HepG2 (cell line): ENCODE data around the gene POGLUT2. TPM values are rescaled to one million over a fixed set of nuclear protein-coding genes. Genes with fewer than 3 reads are reported as not detected.
A peak's percentile ranks its signal among the peaks of the same experiment; 100 is the strongest.

Experiments used
- ATAC-seq: fragments of 200-7000 bp; cut with Tn5 transposase; 3 replicates; pipeline ENCODE4 v1.9.1; 2020; ENCODE audit warnings: mild to moderate bottlenecking, moderate library complexity
- BruUV-seq: library from RNA; stranded (reverse); fragments of 400-500 nt; replicated peaks from 2 replicates; lab custom pipeline; 2021; lab: Mats Ljungman, UMichigan
- CTCF ChIA-PET: fragments of 300-600 bp; formaldehyde crosslinking; extraction: SDS; loops from one replicate; lab custom pipeline; 2021; ENCODE audit warnings: low total read pairs, inconsistent platforms, low intra/inter-chr PET ratio; lab: Yijun Ruan, JAX
- POLR2A ChIA-PET: fragments of 350-600 bp; sonication (Branson Sonifier 250); formaldehyde crosslinking; loops from one replicate; lab custom pipeline; 2020; ENCODE audit warnings: antibody characterized with exemption, inconsistent platforms; lab: Yijun Ruan, JAX
- DNase-seq: peaks from one replicate; pipeline ENCODE4 v3.0.0-alpha.2; 2015; ENCODE audit warnings: low spot score
- FAIRE-seq: peaks from 3 replicates; lab custom pipeline; 2011; peaks lifted over from hg19 to GRCh38; lab: Jason Lieb, UNC
- H2AFZ ChIP-seq: one replicate; pipeline ENCODE4 v1.6.1; 2011; ENCODE audit warnings: low read length, inconsistent platforms
- H3K27ac ChIP-seq: fragments of 300-600 bp; 3 replicates; pipeline ENCODE4 v1.8.0; 2011; ENCODE audit warnings: mixed run types, mild to moderate bottlenecking, mixed read lengths, low read length, inconsistent platforms; ENCODE audit not compliant: insufficient read depth; ENCODE audit errors: extremely low read length
- H3K27me3 ChIP-seq, 2 experiments: fragments of 200-600 bp in 1 of 2; 2 replicates in 1 of 2; 3 replicates in 1 of 2; pipeline versions ENCODE4 v1.6.0 to v1.8.0; 2011; ENCODE audit warnings: low read length in 2 of 2, mild to moderate bottlenecking in 2 of 2, moderate library complexity in 2 of 2, inconsistent platforms in 1 of 2; ENCODE audit not compliant: insufficient read depth in 2 of 2, control insufficient read depth in 1 of 2
- H3K36me3 ChIP-seq, 2 experiments: fragments of 200-600 bp in 1 of 2; replicated peaks in 1 of 2; 2 replicates in 1 of 2; 3 replicates in 1 of 2; pipeline versions ENCODE4 v1.5.1 to v1.8.0; 2011; ENCODE audit warnings: low read length in 2 of 2, inconsistent platforms in 1 of 2; ENCODE audit not compliant: insufficient read depth in 2 of 2, control insufficient read depth in 1 of 2
- H3K4me1 ChIP-seq: 2 replicates; pipeline ENCODE4 v1.5.1; 2012; ENCODE audit warnings: low read length, inconsistent platforms; ENCODE audit not compliant: insufficient read depth
- H3K4me2 ChIP-seq: 2 replicates; pipeline ENCODE4 v1.6.0; 2011; ENCODE audit warnings: low read depth, low read length, inconsistent platforms
- H3K4me3 ChIP-seq, 3 experiments: fragments of 200-600 bp in 1 of 3; sonication (generic), shearing (Covaris generic) in 1 of 3; replicated peaks in 1 of 3; 2 replicates each; pipeline ENCODE4 v1.5.1; 2011 to 2016; ENCODE audit warnings: low read length in 3 of 3, inconsistent platforms in 2 of 3, low read depth in 2 of 3, mild to moderate bottlenecking in 2 of 3, control low read depth in 1 of 3, mixed read lengths in 1 of 3; ENCODE audit not compliant: insufficient read depth in 1 of 3
- H3K79me2 ChIP-seq: one replicate; pipeline ENCODE4 v1.6.1; 2011; ENCODE audit warnings: low read length, inconsistent platforms; ENCODE audit not compliant: insufficient read depth
- H3K9ac ChIP-seq: 2 replicates; pipeline ENCODE4 v1.6.0; 2011; ENCODE audit warnings: mild to moderate bottlenecking, low read depth, low read length, inconsistent platforms; ENCODE audit not compliant: insufficient read depth
- H3K9me3 ChIP-seq: 2 replicates; pipeline ENCODE4 v1.5.1; 2012; ENCODE audit warnings: mild to moderate bottlenecking, low read length
- H4K20me1 ChIP-seq: 2 replicates; pipeline ENCODE4 v1.6.0; 2011; ENCODE audit warnings: inconsistent platforms, mild to moderate bottlenecking, low read length, moderate library complexity; ENCODE audit not compliant: insufficient read depth
- ASH2L ChIP-seq: fragments of 300-600, 200-600 bp; sonication (generic); IDR thresholded peaks from 2 replicates; pipeline ENCODE4 v1.7.0; 2017; ENCODE audit warnings: low read depth, mild to moderate bottlenecking, moderate library complexity, mixed read lengths, low read length; ENCODE audit not compliant: insufficient read length
- CEBPB ChIP-seq: IDR thresholded peaks from 2 replicates; pipeline ENCODE4 v1.6.1; 2011; ENCODE audit warnings: low read depth, low read length, improper control_type of control experiment, borderline replicate concordance
- HMG20A ChIP-seq: IDR thresholded peaks from 2 replicates; pipeline ENCODE4 v1.6.1; 2016; ENCODE audit warnings: borderline replicate concordance
- KAT8 ChIP-seq: IDR thresholded peaks from 2 replicates; pipeline ENCODE4 v1.6.1; 2016; ENCODE audit warnings: missing genetic modification reagents, missing compliant biosample characterization
- KLF9 ChIP-seq: IDR thresholded peaks from 2 replicates; pipeline ENCODE4 v1.6.1; 2016; ENCODE audit warnings: low read depth
- NBN ChIP-seq: fragments of 450-650 bp; conservative IDR thresholded peaks from 2 replicates; pipeline ENCODE4 v1.6.1; 2017
- SP5 ChIP-seq: IDR thresholded peaks from 2 replicates; pipeline ENCODE4 v1.6.1; 2016; ENCODE audit warnings: low read depth, borderline replicate concordance
- TAF1 ChIP-seq: sonication (generic); formaldehyde crosslinking; IDR thresholded peaks from 2 replicates; pipeline ENCODE4 v1.4.0; 2020; ENCODE audit warnings: missing genetic modification reagents
- ZBED4 ChIP-seq: sonication (generic); formaldehyde crosslinking; IDR thresholded peaks from 2 replicates; pipeline ENCODE4 v1.4.0; 2020; ENCODE audit warnings: missing genetic modification reagents, borderline replicate concordance
- ZC3H13 ChIP-seq: sonication (generic); formaldehyde crosslinking; IDR thresholded peaks from 2 replicates; pipeline ENCODE4 v1.8.1; 2023; ENCODE audit warnings: mild to moderate bottlenecking, missing genetic modification reagents, moderate library complexity
- ZFYVE20 ChIP-seq: sonication (generic); formaldehyde crosslinking; IDR thresholded peaks from 2 replicates; pipeline ENCODE4 v1.8.0; 2023; ENCODE audit warnings: low read depth, mild to moderate bottlenecking, moderate library complexity, missing genetic modification reagents, borderline replicate concordance
- ZNF138 ChIP-seq: sonication (generic); formaldehyde crosslinking; IDR thresholded peaks from 2 replicates; pipeline ENCODE4 v1.5.0; 2020; ENCODE audit warnings: mild to moderate bottlenecking, low read depth, missing genetic modification reagents
- ZNF331 ChIP-seq: sonication (generic); formaldehyde crosslinking; IDR thresholded peaks from 2 replicates; pipeline ENCODE4 v1.4.0; 2020; ENCODE audit warnings: missing genetic modification reagents
- ZNF768 ChIP-seq: sonication (generic); formaldehyde crosslinking; IDR thresholded peaks from 2 replicates; pipeline ENCODE4 v1.4.0; 2020; ENCODE audit warnings: missing genetic modification reagents
- WGBS: methylation state at CpG from one replicate; pipeline ENCODE4 v1.1.6; 2017; ENCODE audit warnings: low lambda C conversion rate; 5-methylcytosine and 5-hydroxymethylcytosine counted together
- in situ Hi-C: cut with HindIII; loops from 2 replicates; pipeline ENCODE4 v1.10.0; 2017; ENCODE audit warnings: low pct_unique_long_range_greater_than_20kb; ENCODE audit not compliant: extremely low pct_ligation_motif_present
- intact Hi-C: fragments of 100-400 bp; cut with micrococcal nuclease; formaldehyde crosslinking; loops from one replicate; pipeline ENCODE4 v1.10.0; 2022; ENCODE audit not compliant: unreplicated experiment
- polyA plus RNA-seq, 8 experiments: library from polyadenylated mRNA; depleted of rRNA in 3 of 8; stranded (reverse) in 7 of 8; unstranded in 1 of 8; fragments of >200 nt; fragmentation: Illumina TruSeq in 4 of 8; extraction: Trizol in 4 of 8; gene quantifications; 2 replicates each; pipeline versions ENCODE4 v1.2.1 to v1.2.3, GENCODE V29; 2011 to 2016; ENCODE audit warnings: low read depth in 4 of 8, missing spikeins in 1 of 8, mixed read lengths in 1 of 8; ENCODE audit not compliant: insufficient read depth in 1 of 8
- total RNA-seq, 5 experiments: library from RNA; depleted of rRNA; stranded (reverse); fragments of >200 nt; fragmentation: Illumina TruSeq; extraction: Trizol; gene quantifications; 2 replicates each; pipeline ENCODE4 v1.2.3, GENCODE V29; 2016; ENCODE audit warnings: low read depth in 1 of 5
- TF ChIP-seq, protein P1 (sequence below), 2 experiments: sonication (generic) in 1 of 2; formaldehyde crosslinking in 1 of 2; IDR thresholded peaks; 2 replicates each; pipeline versions ENCODE4 v1.4.0 to v1.6.1; 2018 to 2020; ENCODE audit warnings: missing genetic modification reagents in 2 of 2, borderline replicate concordance in 1 of 2, low read depth in 1 of 2, mild to moderate bottlenecking in 1 of 2, missing biosample characterization in 1 of 2

POGLUT2 gene
- total and polyA plus RNA-seq, 2 of the 13 experiments (the other 11 are each of a cell fraction or from before 2014, with no cell fraction given), result 18.0 to 26.1 TPM

GRCh38 chr13:102839462-102839861 lies 40.7 kb upstream of the POGLUT2 start:
- BruUV-seq, result no TSS peak
- Histone ChIP-seq H3K4me2 (no peak overlapping the region), H3K4me3 (no peak overlapping the region), H3K9me3 (no peaks in the 10 kb centered on the region), H2AFZ (no peak overlapping the region), H3K27me3 (no peaks in the 10 kb centered on the region), H3K4me1 (peaks cover under 1% of the 10 kb centered on the region; the same call in 1 of the 2 replicates), H3K79me2 (no peaks in the 10 kb centered on the region), H4K20me1 (no peaks in the 10 kb centered on the region), H3K9ac (no peak overlapping the region), H3K36me3 (peaks cover 0 to 28% of the 10 kb centered on the region in 2 experiments; a peak in 2 of 5 replicates), H3K27ac (no peak overlapping the region)
- intact Hi-C loops (no loop called here), in situ Hi-C loops (no loop called here)
- CTCF ChIA-PET, result no interaction called here
- TF ChIP-seq ZNF138 (no peak), CEBPB (peak; percentile 27; the same call in 1 of the 2 replicates)
- 98% methylated on average over 5 of the region's 5 CpGs for WGBS
- FAIRE-seq (no peak), DNase-seq (no peak), ATAC-seq (no peak)
- POLR2A ChIA-PET, result no interaction called here

GRCh38 chr13:102838982-102839381 lies 40.2 kb upstream of the POGLUT2 start:
- no peaks in the 10 kb centered on the region for H3K4me1 ChIP-seq
- no TSS peak for BruUV-seq
- H3K27ac ChIP-seq, result no peak overlapping the region
- no peaks in the 10 kb centered on the region for H3K27me3 ChIP-seq
- ATAC-seq (no peak), DNase-seq (no peak), FAIRE-seq (no peak)
- ChIA-PET POLR2A (no interaction called here), CTCF (no interaction called here)
- H2AFZ ChIP-seq, result no peak overlapping the region
- H3K79me2 ChIP-seq, result no peaks in the 10 kb centered on the region
- WGBS, result 48% methylated on average over 4 of the region's 4 CpGs
- no peaks in the 10 kb centered on the region for H3K9me3 ChIP-seq
- H3K36me3 ChIP-seq, result peaks cover 0 to 31% of the 10 kb centered on the region in 2 experiments; a peak in 2 of 5 replicates
- intact Hi-C loops (no loop called here), in situ Hi-C loops (no loop called here)
- H3K4me2 ChIP-seq, result no peak overlapping the region
- H3K9ac ChIP-seq, result no peak overlapping the region
- H4K20me1 ChIP-seq, result no peaks in the 10 kb centered on the region
- H3K4me3 ChIP-seq, result no peak overlapping the region
- TF ChIP-seq SP5 (no peak), ASH2L (no peak), ZBED4 (CRISPR knock-in tag) (no peak), NBN (no peak), HMG20A (CRISPR knock-in tag) (no peak), KLF9 (no peak), KAT8 (no peak), ZNF331 (CRISPR knock-in tag) (no peak), TAF1 (CRISPR knock-in tag) (no peak), ZFYVE20 (CRISPR knock-in tag) (no peak), ZNF768 (CRISPR knock-in tag) (no peak), ZC3H13 (CRISPR knock-in tag) (no peak)
- TF ChIP-seq, protein P1, sequence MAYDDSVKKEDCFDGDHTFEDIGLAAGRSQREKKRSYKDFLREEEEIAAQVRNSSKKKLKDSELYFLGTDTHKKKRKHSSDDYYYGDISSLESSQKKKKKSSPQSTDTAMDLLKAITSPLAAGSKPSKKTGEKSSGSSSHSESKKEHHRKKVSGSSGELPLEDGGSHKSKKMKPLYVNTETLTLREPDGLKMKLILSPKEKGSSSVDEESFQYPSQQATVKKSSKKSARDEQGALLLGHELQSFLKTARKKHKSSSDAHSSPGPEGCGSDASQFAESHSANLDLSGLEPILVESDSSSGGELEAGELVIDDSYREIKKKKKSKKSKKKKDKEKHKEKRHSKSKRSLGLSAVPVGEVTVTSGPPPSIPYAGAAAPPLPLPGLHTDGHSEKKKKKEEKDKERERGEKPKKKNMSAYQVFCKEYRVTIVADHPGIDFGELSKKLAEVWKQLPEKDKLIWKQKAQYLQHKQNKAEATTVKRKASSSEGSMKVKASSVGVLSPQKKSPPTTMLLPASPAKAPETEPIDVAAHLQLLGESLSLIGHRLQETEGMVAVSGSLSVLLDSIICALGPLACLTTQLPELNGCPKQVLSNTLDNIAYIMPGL (CRISPR knock-in tag; IDR thresholded peaks at IDR 0.05; ENCODE audit: borderline replicate concordance in 1 of 2, low read depth in 1 of 2), result no peak
